ENCODE measurements around the gene TULP4. TPM values are rescaled to one million over a fixed set of nuclear protein-coding genes. Genes with fewer than 3 reads are reported as not detected.

TULP4 gene
- total and polyA plus RNA-seq, 2 of the 8 experiments (the other 6 are each of a cell fraction or from before 2014, with no cell fraction given), result 7.7 to 51.6 TPM

DNA sequence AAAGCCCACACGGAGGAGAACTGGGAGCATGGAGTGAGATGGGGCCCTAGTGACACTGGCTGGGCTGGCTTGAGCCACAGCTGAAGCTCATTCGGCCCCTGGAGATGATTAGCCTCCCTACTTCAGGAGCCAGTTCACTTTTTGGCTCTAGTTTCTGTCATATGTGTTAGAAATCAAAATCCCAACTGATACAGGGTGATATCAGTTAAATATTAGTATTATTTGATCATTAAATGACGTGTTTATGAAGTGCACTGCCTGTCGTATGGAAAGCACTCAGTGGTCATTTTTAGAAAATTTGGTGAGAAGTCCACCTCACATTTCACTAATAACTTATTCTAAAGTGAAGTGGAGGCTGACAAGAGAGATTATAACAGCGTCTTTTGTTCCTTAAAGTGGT is 59.0 kb downstream of the TULP4 start:
- Histone ChIP-seq H3K79me2 (ENCODE audit: control insufficient read depth in 1 of 2, insufficient read depth in 2 of 2, low read length in 2 of 2) (no peaks in the 10 kb centered on the region; a peak in 1 of 4 replicates), H3K4ac (replicated peaks; ENCODE audit: insufficient read length, low read depth, low read length) (no peak overlapping the region), H3K9ac (replicated peaks in 1 of 4; ENCODE audit: extremely low read depth in 1 of 4, low read depth in 3 of 4, low read length in 3 of 4) (no peak overlapping the region), H3K79me1 (ENCODE audit: low read depth, low read length) (peaks cover 3% of the 10 kb centered on the region), H2BK20ac (ENCODE audit: low read length) (no peak overlapping the region), H3K9me3 (ENCODE audit: insufficient read depth in 2 of 2, low read depth in 1 of 2, low read length in 1 of 2) (no peaks in the 10 kb centered on the region), H3K56ac (replicated peaks; ENCODE audit: insufficient read length, low read depth, low read length) (no peak overlapping the region), H2AK5ac (ENCODE audit: low read depth, low read length) (no peak overlapping the region), H2BK12ac (ENCODE audit: low read depth, low read length) (no peak overlapping the region), H2AFZ (ENCODE audit: low read length) (no peak overlapping the region), H3K36me3 (ENCODE audit: control insufficient read depth in 2 of 4, insufficient read depth in 4 of 4, low read length in 3 of 4) (no peaks in the 10 kb centered on the region), H3K18ac (ENCODE audit: extremely low read depth, low read length) (no peak overlapping the region), H3K27ac (ENCODE audit: low read depth, low read length) (no peak overlapping the region), H2BK5ac (ENCODE audit: low read depth, low read length) (no peak overlapping the region), H3K27me3 (replicated peaks in 1 of 4; ENCODE audit: control insufficient read depth in 3 of 4, extremely low read depth in 1 of 4, insufficient read depth in 3 of 4, low read length in 3 of 4) (no peaks in the 10 kb centered on the region), H3K23ac (ENCODE audit: insufficient read length) (no peak overlapping the region), H2BK120ac (replicated peaks; ENCODE audit: low read depth, low read length) (no peak overlapping the region), H4K8ac (ENCODE audit: extremely low read depth, insufficient read depth, low read length) (no peak overlapping the region), H3K14ac (ENCODE audit: insufficient read length) (no peak overlapping the region), H3K4me1 (replicated peaks in 1 of 4; ENCODE audit: control insufficient read depth in 3 of 4, insufficient read depth in 4 of 4, low read length in 3 of 4) (no peaks in the 10 kb centered on the region), H4K5ac (ENCODE audit: insufficient read length, low read depth, low read length) (no peak overlapping the region), H3K23me2 (ENCODE audit: low read depth, low read length) (no peaks in the 10 kb centered on the region), H4K91ac (replicated peaks; ENCODE audit: insufficient read length, low read length) (no peak overlapping the region), H3K4me2 (ENCODE audit: insufficient read depth in 1 of 2, low read depth in 2 of 2, low read length in 2 of 2) (no peak overlapping the region), H4K20me1 (replicated peaks in 1 of 2; ENCODE audit: control insufficient read depth in 1 of 2, insufficient read depth in 2 of 2, low read length in 2 of 2) (peaks cover 3% of the 10 kb centered on the region in 2 experiments), H2BK15ac (ENCODE audit: low read length) (no peak overlapping the region), H3K4me3 (ENCODE audit: extremely low read depth in 1 of 4, insufficient read depth in 2 of 4, low read depth in 3 of 4, low read length in 4 of 4) (no peak overlapping the region)
- FAIRE-seq (no peak), DNase-seq (ENCODE audit: low read depth in 1 of 2, low spot score in 2 of 2) (no peak)
- TF ChIP-seq SP2 (IDR thresholded peaks at IDR 0.05; ENCODE audit: low read length), result no peak
- no peak for TF ChIP-seq MAFK (IDR thresholded peaks at IDR 0.05; ENCODE audit: low read depth, low read length)
- POLR2A ChIA-PET (ENCODE audit: partially characterized antibody), result no interaction called here
- CTCF ChIA-PET (ENCODE audit: partially characterized antibody), result interaction anchor here (0.8 to 1.3 kb wide), 2 partner anchors 9 to 33 kb away, joined by 3 read pairs; no protein-coding TSS in a partner anchor
- 81% methylated on average over 5 of the region's 5 CpGs; no CpG with 5 or more reads in 1 of the 2 experiments for WGBS, 2 experiments (ENCODE audit: extremely low coverage in 1 of 2, insufficient coverage in 1 of 2, insufficient read length in 1 of 2, insufficient replicate concordance in 2 of 2, low coverage in 1 of 2, low lambda C conversion rate in 2 of 2, missing lambda C conversion rate in 1 of 2)
